Astrocyte (in vitro differentiated cells and primary cell): ENCODE measurements around the gene BUB3. TPM values are rescaled to one million over a fixed set of nuclear protein-coding genes. Genes with fewer than 3 reads are reported as not detected.

Source experiments
- DNase-seq: peaks from one replicate; pipeline ENCODE4 v3.0.0-alpha.2; 2010; ENCODE audit warnings: low read depth
- FAIRE-seq: peaks from 2 replicates; lab custom pipeline; 2011; peaks lifted over from hg19 to GRCh38; lab: Jason Lieb, UNC
- H2AFZ ChIP-seq: 2 replicates; pipeline ENCODE4 v1.6.0; 2012; ENCODE audit warnings: low read depth, low read length, inconsistent platforms
- H3K27ac ChIP-seq: 2 replicates; pipeline ENCODE4 v1.5.1; 2011; ENCODE audit warnings: low read depth, low read length, inconsistent platforms
- H3K27me3 ChIP-seq: 2 replicates; pipeline ENCODE4 v1.6.0; 2011; ENCODE audit warnings: low read length, inconsistent platforms; ENCODE audit not compliant: insufficient read depth
- H3K36me3 ChIP-seq: 2 replicates; pipeline ENCODE4 v1.5.1; 2011; ENCODE audit warnings: low read length, inconsistent platforms; ENCODE audit not compliant: insufficient read depth
- H3K4me1 ChIP-seq: 2 replicates; pipeline ENCODE4 v1.5.1; 2011; ENCODE audit warnings: low read length, inconsistent platforms; ENCODE audit not compliant: insufficient read depth
- H3K4me2 ChIP-seq: 2 replicates; pipeline ENCODE4 v1.6.0; 2012; ENCODE audit warnings: low read length, inconsistent platforms
- H3K4me3 ChIP-seq: 2 replicates; pipeline ENCODE4 v1.5.1; 2011; ENCODE audit warnings: low read depth, mild to moderate bottlenecking, low read length, inconsistent platforms; ENCODE audit not compliant: insufficient read depth
- H3K79me2 ChIP-seq: 2 replicates; pipeline ENCODE4 v1.6.0; 2012; ENCODE audit warnings: mild to moderate bottlenecking, low read length, inconsistent platforms; ENCODE audit not compliant: insufficient read depth
- H3K9ac ChIP-seq: 2 replicates; pipeline ENCODE4 v1.6.0; 2012; ENCODE audit warnings: mild to moderate bottlenecking, low read length, inconsistent platforms
- H3K9me3 ChIP-seq: 2 replicates; pipeline ENCODE4 v1.5.1; 2012; ENCODE audit warnings: low read depth, mild to moderate bottlenecking, low read length, inconsistent platforms; ENCODE audit not compliant: insufficient read depth
- H4K20me1 ChIP-seq: 2 replicates; pipeline ENCODE4 v1.6.0; 2012; ENCODE audit warnings: low read length, inconsistent platforms; ENCODE audit not compliant: insufficient read depth
- H3K27ac Mint-ChIP-seq: one replicate; pipeline ENCODE4 v1.8.0; 2021; ENCODE audit warnings: mild to moderate bottlenecking, mixed read lengths; ENCODE audit not compliant: unreplicated experiment
- H3K27me3 Mint-ChIP-seq: one replicate; pipeline ENCODE4 v1.8.0; 2021; ENCODE audit warnings: low read depth, mixed read lengths; ENCODE audit not compliant: unreplicated experiment
- H3K36me3 Mint-ChIP-seq: one replicate; pipeline ENCODE4 v1.8.0; 2021; ENCODE audit warnings: low read depth, mixed read lengths; ENCODE audit not compliant: unreplicated experiment
- H3K4me1 Mint-ChIP-seq: one replicate; pipeline ENCODE4 v1.8.0; 2021; ENCODE audit warnings: low read depth, mixed read lengths; ENCODE audit not compliant: unreplicated experiment
- H3K4me3 Mint-ChIP-seq: one replicate; pipeline ENCODE4 v1.8.0; 2021; ENCODE audit warnings: mild to moderate bottlenecking, moderate library complexity, mixed read lengths; ENCODE audit not compliant: unreplicated experiment
- H3K9me3 Mint-ChIP-seq: one replicate; pipeline ENCODE4 v1.8.0; 2021; ENCODE audit warnings: mild to moderate bottlenecking, mixed read lengths; ENCODE audit not compliant: unreplicated experiment
- EZH2 ChIP-seq: IDR thresholded peaks from 2 replicates; pipeline ENCODE4 v1.6.1; 2012; ENCODE audit warnings: mild to moderate bottlenecking, low read length, inconsistent platforms; ENCODE audit not compliant: insufficient read depth
- total RNA-seq: library from RNA; stranded (reverse); gene quantifications from 2 replicates; pipeline ENCODE4 v1.2.1, GENCODE V29; 2021
- TF ChIP-seq, protein P1 (sequence below): IDR thresholded peaks from 2 replicates; pipeline ENCODE4 v1.5.1; 2011; ENCODE audit warnings: low read depth, mild to moderate bottlenecking, inconsistent platforms, low read length, moderate library complexity; ENCODE audit not compliant: insufficient read depth

The BUB3 gene
- total RNA-seq, 1 donor from 2014 or later, result 81.7 TPM

DNA sequence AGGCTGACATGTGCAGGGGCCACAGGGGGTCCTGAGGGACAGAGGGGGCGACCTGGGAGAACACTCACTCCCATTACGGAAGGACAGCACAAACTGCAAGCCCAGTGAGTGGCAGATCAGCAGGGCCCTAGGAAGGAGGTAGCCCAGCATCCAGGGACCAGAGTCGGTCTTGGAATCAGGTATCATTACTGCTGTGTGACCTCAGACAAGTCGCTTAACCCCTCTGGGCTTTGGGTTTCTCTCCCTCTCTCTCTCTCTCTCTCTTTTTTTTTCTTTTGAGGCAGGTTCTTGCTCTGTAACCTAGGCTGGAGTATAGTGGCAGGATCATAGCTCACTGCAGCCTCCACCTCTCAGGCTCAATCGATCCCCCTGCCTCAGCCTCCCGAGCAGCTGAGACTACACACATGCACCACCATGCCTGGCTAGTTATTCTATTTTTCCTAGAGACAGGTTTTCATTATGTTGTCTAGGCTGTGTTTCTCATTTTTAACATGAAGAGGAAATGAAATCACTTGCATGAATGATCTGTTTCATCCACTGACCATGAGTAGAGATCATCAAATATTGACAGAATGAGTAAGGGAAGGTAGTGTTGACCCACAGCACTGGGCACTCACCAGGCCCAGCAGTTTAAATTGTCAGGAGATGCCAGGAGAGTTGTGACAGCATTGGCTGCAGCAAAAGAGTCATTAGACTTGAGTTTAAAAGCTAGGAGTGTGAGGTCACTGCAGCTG, 49.4 kb downstream of the BUB3 start:
- Histone ChIP-seq H3K9me3 (no peaks in the 10 kb centered on the region), H4K20me1 (no peaks in the 10 kb centered on the region), H2AFZ (no peak overlapping the region), H3K9ac (no peak overlapping the region), H3K36me3 (no peaks in the 10 kb centered on the region), H3K4me2 (no peak overlapping the region), H3K27ac (no peak overlapping the region), H3K27me3 (no peaks in the 10 kb centered on the region), H3K4me3 (no peak overlapping the region), H3K4me1 (no peaks in the 10 kb centered on the region), H3K79me2 (no peaks in the 10 kb centered on the region)
- peaks cover 2% of the 10 kb centered on the region for H3K9me3 Mint-ChIP-seq
- peaks cover 12% of the 10 kb centered on the region for H3K36me3 Mint-ChIP-seq
- H3K27me3 Mint-ChIP-seq, result peaks cover 6% of the 10 kb centered on the region
- FAIRE-seq (no peak), DNase-seq (no peak)
- no peak overlapping the region for H3K27ac Mint-ChIP-seq
- no peak overlapping the region for H3K4me3 Mint-ChIP-seq
- H3K4me1 Mint-ChIP-seq, result no peaks in the 10 kb centered on the region
- TF ChIP-seq, protein P1, sequence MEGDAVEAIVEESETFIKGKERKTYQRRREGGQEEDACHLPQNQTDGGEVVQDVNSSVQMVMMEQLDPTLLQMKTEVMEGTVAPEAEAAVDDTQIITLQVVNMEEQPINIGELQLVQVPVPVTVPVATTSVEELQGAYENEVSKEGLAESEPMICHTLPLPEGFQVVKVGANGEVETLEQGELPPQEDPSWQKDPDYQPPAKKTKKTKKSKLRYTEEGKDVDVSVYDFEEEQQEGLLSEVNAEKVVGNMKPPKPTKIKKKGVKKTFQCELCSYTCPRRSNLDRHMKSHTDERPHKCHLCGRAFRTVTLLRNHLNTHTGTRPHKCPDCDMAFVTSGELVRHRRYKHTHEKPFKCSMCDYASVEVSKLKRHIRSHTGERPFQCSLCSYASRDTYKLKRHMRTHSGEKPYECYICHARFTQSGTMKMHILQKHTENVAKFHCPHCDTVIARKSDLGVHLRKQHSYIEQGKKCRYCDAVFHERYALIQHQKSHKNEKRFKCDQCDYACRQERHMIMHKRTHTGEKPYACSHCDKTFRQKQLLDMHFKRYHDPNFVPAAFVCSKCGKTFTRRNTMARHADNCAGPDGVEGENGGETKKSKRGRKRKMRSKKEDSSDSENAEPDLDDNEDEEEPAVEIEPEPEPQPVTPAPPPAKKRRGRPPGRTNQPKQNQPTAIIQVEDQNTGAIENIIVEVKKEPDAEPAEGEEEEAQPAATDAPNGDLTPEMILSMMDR, result no peak
- no peak for TF ChIP-seq EZH2

DNA sequence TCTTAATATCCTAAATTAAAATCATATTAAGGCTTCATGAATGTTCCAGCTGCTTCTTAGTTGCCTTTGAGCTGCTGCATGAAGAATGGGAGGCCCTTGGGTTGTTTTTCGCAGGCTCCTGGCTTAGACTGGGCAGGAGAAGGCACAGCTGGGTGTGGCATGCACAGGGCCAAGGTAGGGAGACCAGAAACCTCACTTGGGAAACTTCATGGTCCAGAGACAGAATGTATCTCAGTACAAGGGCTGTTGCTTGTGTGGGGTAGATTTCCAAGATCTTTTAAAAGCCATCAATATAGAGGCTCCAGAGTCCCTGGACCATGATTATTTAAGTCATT, 49.9 kb downstream of the BUB3 start:
- Histone ChIP-seq H3K4me3 (no peak overlapping the region), H3K4me2 (no peak overlapping the region), H4K20me1 (no peaks in the 10 kb centered on the region), H3K36me3 (no peaks in the 10 kb centered on the region), H3K9me3 (no peaks in the 10 kb centered on the region), H3K79me2 (no peaks in the 10 kb centered on the region), H3K4me1 (no peaks in the 10 kb centered on the region), H3K27ac (no peak overlapping the region), H3K27me3 (no peaks in the 10 kb centered on the region), H2AFZ (no peak overlapping the region), H3K9ac (no peak overlapping the region)
- Mint-ChIP-seq H3K4me1 (no peaks in the 10 kb centered on the region), H3K27me3 (peaks cover 6% of the 10 kb centered on the region), H3K4me3 (no peak overlapping the region), H3K9me3 (no peaks in the 10 kb centered on the region), H3K36me3 (peaks cover 11% of the 10 kb centered on the region), H3K27ac (no peak overlapping the region)
- TF ChIP-seq, protein P1, result no peak
- no peak for TF ChIP-seq EZH2
- no peak for DNase-seq
- no peak for FAIRE-seq

DNA sequence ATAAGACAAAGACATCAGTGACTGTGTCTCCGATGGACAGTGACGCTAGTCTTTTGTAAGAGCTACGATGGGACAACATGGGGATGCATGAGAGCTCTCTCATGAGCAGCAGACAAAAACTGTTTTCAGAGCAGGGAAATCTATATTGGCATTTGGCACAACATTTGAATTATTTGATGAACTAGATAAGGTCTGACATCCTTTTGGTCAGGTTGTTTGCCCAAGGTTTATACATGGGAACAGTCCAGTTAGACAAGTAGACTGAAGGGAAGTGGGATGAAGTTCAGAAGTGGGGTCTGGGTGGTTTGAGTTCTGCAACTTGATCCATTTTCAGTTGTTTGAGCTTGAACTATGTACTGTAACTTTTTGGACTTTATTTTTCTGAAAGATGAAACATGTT, 50.8 kb downstream of the BUB3 start:
- H2AFZ ChIP-seq, result no peak overlapping the region
- H3K36me3 Mint-ChIP-seq, result peaks cover 7% of the 10 kb centered on the region
- H3K4me3 Mint-ChIP-seq, result no peak overlapping the region
- no peaks in the 10 kb centered on the region for H3K27me3 ChIP-seq
- no peak overlapping the region for H3K9ac ChIP-seq
- peaks cover 6% of the 10 kb centered on the region for H3K27me3 Mint-ChIP-seq
- no peak overlapping the region for H3K4me2 ChIP-seq
- H3K4me3 ChIP-seq, result no peak overlapping the region
- DNase-seq (no peak), FAIRE-seq (no peak)
- TF ChIP-seq, protein P1, result no peak
- no peaks in the 10 kb centered on the region for H3K9me3 ChIP-seq
- H3K4me1 ChIP-seq, result no peaks in the 10 kb centered on the region
- H3K27ac Mint-ChIP-seq, result no peak overlapping the region
- H3K9me3 Mint-ChIP-seq, result peaks cover 4% of the 10 kb centered on the region
- H3K4me1 Mint-ChIP-seq, result no peaks in the 10 kb centered on the region
- no peaks in the 10 kb centered on the region for H3K36me3 ChIP-seq
- no peaks in the 10 kb centered on the region for H3K79me2 ChIP-seq
- no peaks in the 10 kb centered on the region for H4K20me1 ChIP-seq
- H3K27ac ChIP-seq, result no peak overlapping the region
